Activated T-helper 1 cell treated with Interleukin-2 at 50 U/mL for 16 hours (primary cell): Measurements from ENCODE around the gene PRXL2C.
"Not testable (repeated sequence)": the region's sequence is repeated elsewhere in the genome, so short reads cannot be mapped to it uniquely, and the experiment has no call there.

Experiments
- DNase-seq: peaks from one replicate; pipeline ENCODE4 v3.0.0-alpha.2; 2020; ENCODE audit warnings: low read depth

The PRXL2C gene

GRCh38 chr9:96649620-96650324 lies 5.3 kb downstream of the PRXL2C start:
- no peak for DNase-seq

- no peak for DNase-seq
Measured at GRCh38 chr9:96646081-96646991, 8.8 kb downstream of the PRXL2C start.

- DNase-seq = no peak
Measured at GRCh38 chr9:96644137-96644536, 11.0 kb downstream of the PRXL2C start.

GRCh38 chr9:96641514-96641913 lies 13.6 kb downstream of the PRXL2C start:
- DNase-seq = no peak

- no peak for DNase-seq
Measured at GRCh38 chr9:96638606-96639364, 16.3 kb downstream of the PRXL2C start.

- no peak for DNase-seq
Measured at GRCh38 chr9:96636368-96636767, 18.7 kb downstream of the PRXL2C start.

GRCh38 chr9:96633579-96633978 lies 21.5 kb downstream of the PRXL2C start:
- DNase-seq = not testable (repeated sequence)

- no peak for DNase-seq
Measured at GRCh38 chr9:96626912-96627311, 28.2 kb downstream of the PRXL2C start.

- no peak for DNase-seq
Measured at GRCh38 chr9:96621618-96622017, 33.5 kb downstream of the PRXL2C start.

- DNase-seq = no peak
Measured at GRCh38 chr9:96620832-96621269, 34.3 kb downstream of the PRXL2C start.

GRCh38 chr9:96620181-96620514 lies 35.0 kb downstream of the PRXL2C start:
- DNase-seq = no peak

GRCh38 chr9:96619491-96620180 lies 35.5 kb downstream of the PRXL2C start, which contains the start of gene CDC14B:
TSS of gene CDC14B (minus strand) at chr9:96619843. CDS start at chr9:96619378, 465 bp downstream.
- peak; percentile 31 for DNase-seq

- no peak for DNase-seq
Measured at GRCh38 chr9:96619124-96619465, 36.0 kb downstream of the PRXL2C start.

GRCh38 chr9:96618209-96619123 lies 36.7 kb downstream of the PRXL2C start:
- DNase-seq = no peak

GRCh38 chr9:96617439-96618185 lies 37.5 kb downstream of the PRXL2C start:
- no peak for DNase-seq

- no peak for DNase-seq
Measured at GRCh38 chr9:96616817-96617438, 38.2 kb downstream of the PRXL2C start.

GRCh38 chr9:96615411-96615810 lies 39.7 kb downstream of the PRXL2C start:
- no peak for DNase-seq

GRCh38 chr9:96614664-96615063 lies 40.5 kb downstream of the PRXL2C start:
- not testable (repeated sequence) for DNase-seq

- no peak for DNase-seq
Measured at GRCh38 chr9:96612966-96613589, 42.0 kb downstream of the PRXL2C start.
